HEK293 (cell line): ENCODE measurements around the gene CCDC12.
A peak's percentile ranks its signal among the peaks of the same experiment; 100 is the strongest.

ENCODE experiments used
- CTCF ChIA-PET: fragments of 350-600 bp; formaldehyde crosslinking; extraction: SDS; loops from one replicate; lab custom pipeline; 2021; ENCODE audit warnings: antibody characterized with exemption; lab: Yijun Ruan, JAX
- POLR2A ChIA-PET: fragments of 300-600 bp; formaldehyde crosslinking; extraction: SDS; loops from one replicate; lab custom pipeline; 2020; ENCODE audit warnings: antibody characterized with exemption, inconsistent platforms; lab: Yijun Ruan, JAX
- H3K27ac ChIP-seq: fragments of 200-500 bp; sonication (Bioruptor generic); 2 replicates; pipeline ENCODE4 v1.5.1; 2014; ENCODE audit warnings: low read depth, low read length, control low read depth, inconsistent platforms; ENCODE audit errors: extremely low read depth
- H3K36me3 ChIP-seq, 2 experiments: fragments of 200-500 bp in 1 of 2; sonication (Bioruptor generic) in 1 of 2; 1 replicate in 1 of 2; 2 replicates in 1 of 2; pipeline ENCODE4 v1.5.1; 2014 to 2017; ENCODE audit warnings: inconsistent platforms in 2 of 2, low read length in 2 of 2; ENCODE audit not compliant: control insufficient read depth in 2 of 2, insufficient read depth in 1 of 2
- H3K4me1 ChIP-seq: fragments of 200-500 bp; sonication (Bioruptor generic); 2 replicates; pipeline ENCODE4 v1.5.1; 2014; ENCODE audit warnings: mild to moderate bottlenecking, low read length, inconsistent platforms; ENCODE audit not compliant: control insufficient read depth, insufficient read depth
- H3K4me3 ChIP-seq: 2 replicates; pipeline ENCODE4 v1.5.1; 2011; ENCODE audit warnings: low read depth, mild to moderate bottlenecking, control low read depth, low read length, moderate library complexity
- H3K9me3 ChIP-seq: fragments of 200-500 bp; sonication (Bioruptor generic); 2 replicates; pipeline ENCODE4 v1.5.1; 2014; ENCODE audit warnings: low read depth, low read length, inconsistent platforms; ENCODE audit not compliant: control insufficient read depth, insufficient read depth
- HIC1 ChIP-seq: fragments of 450-650 bp; formaldehyde crosslinking; IDR thresholded peaks from 2 replicates; pipeline ENCODE4 v1.5.1; 2016; ENCODE audit warnings: missing biosample characterization, missing genetic modification characterization
- HOXD13 ChIP-seq: sonication (generic); formaldehyde crosslinking; IDR thresholded peaks from 2 replicates; pipeline ENCODE4 v1.8.0; 2022; ENCODE audit warnings: missing genetic modification reagents, borderline replicate concordance
- KLF1 ChIP-seq: fragments of 450-650 bp; formaldehyde crosslinking; IDR thresholded peaks from 2 replicates; pipeline ENCODE4 v1.5.1; 2016; ENCODE audit warnings: missing biosample characterization, missing genetic modification characterization
- PRDM6 ChIP-seq: fragments of 450-650 bp; formaldehyde crosslinking; IDR thresholded peaks from 2 replicates; pipeline ENCODE4 v1.5.1; 2017; ENCODE audit warnings: missing biosample characterization, missing genetic modification characterization
- ZBTB11 ChIP-seq: fragments of 450-650 bp; formaldehyde crosslinking; conservative IDR thresholded peaks from 2 replicates; pipeline ENCODE4 v1.5.1; 2016; ENCODE audit warnings: low read depth, missing biosample characterization, missing genetic modification characterization
- ZBTB20 ChIP-seq: fragments of 450-650 bp; formaldehyde crosslinking; IDR thresholded peaks from 2 replicates; pipeline ENCODE4 v1.5.1; 2016; ENCODE audit warnings: missing biosample characterization, missing genetic modification characterization
- ZFHX2 ChIP-seq: fragments of 450-650 bp; formaldehyde crosslinking; conservative IDR thresholded peaks from 2 replicates; pipeline ENCODE4 v1.5.1; 2016; ENCODE audit warnings: missing biosample characterization, missing genetic modification characterization
- ZNF133 ChIP-seq: fragments of 450-650 bp; formaldehyde crosslinking; IDR thresholded peaks from 2 replicates; pipeline ENCODE4 v1.5.1; 2016; ENCODE audit warnings: missing biosample characterization, missing genetic modification characterization
- ZNF2 ChIP-seq: fragments of 450-650 bp; formaldehyde crosslinking; IDR thresholded peaks from 2 replicates; pipeline ENCODE4 v1.5.1; 2016; ENCODE audit warnings: missing biosample characterization, missing genetic modification characterization
- ZNF274 ChIP-seq, 2 experiments: fragments of 200-500 bp in 1 of 2; fragments of 450-650 bp in 1 of 2; sonication (Bioruptor generic) in 1 of 2; formaldehyde crosslinking in 1 of 2; IDR thresholded peaks; 2 replicates each; pipeline versions ENCODE4 v1.5.1 to v1.6.1; 2014 to 2016; ENCODE audit warnings: borderline replicate concordance in 1 of 2, inconsistent platforms in 1 of 2, low read length in 1 of 2, missing biosample characterization in 1 of 2, missing genetic modification characterization in 1 of 2
- ZNF843 ChIP-seq: fragments of 450-650 bp; formaldehyde crosslinking; IDR thresholded peaks from 2 replicates; pipeline ENCODE4 v1.5.1; 2016; ENCODE audit warnings: missing biosample characterization, missing genetic modification characterization
- ZSCAN4 ChIP-seq: fragments of 450-650 bp; formaldehyde crosslinking; IDR thresholded peaks from 2 replicates; pipeline ENCODE4 v1.5.1; 2017; ENCODE audit warnings: missing biosample characterization, missing genetic modification characterization

CCDC12 gene

DNA sequence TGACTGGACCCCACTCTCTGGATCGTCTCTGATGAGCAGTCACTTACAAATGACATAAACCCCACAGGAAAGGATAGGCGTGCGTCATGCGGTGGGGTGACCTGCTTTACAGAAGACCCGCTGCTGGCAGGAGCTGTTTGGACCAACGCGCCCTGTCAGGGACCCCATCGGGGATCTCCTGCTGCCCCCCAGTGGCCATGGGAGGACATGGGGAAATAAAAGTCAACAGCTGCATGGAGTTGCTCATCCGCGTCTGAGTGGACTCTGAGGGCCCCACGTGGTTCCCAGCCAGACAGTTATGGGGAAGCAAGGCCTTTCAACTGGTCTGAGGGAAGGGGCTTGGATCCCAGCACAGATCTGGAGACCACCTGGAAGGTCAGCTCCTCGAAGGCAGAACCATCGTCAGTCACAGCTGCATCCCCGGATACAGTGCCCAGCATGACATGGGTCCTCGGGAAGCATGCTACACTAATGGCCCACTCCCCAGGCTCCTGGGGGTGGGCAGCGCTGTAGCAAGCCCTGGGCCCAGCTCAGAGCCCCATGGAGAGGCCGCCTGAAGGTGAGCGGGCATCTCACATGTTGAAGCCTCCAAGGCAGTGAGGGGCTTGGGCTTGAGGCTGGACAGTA, 66.9 kb downstream of the CCDC12 start (continued):
- TF ChIP-seq PRDM6 (tag by site-specific recombination) (no peak), ZNF133 (tag by site-specific recombination) (no peak), ZBTB11 (tag by site-specific recombination) (no peak), ZNF2 (tag by site-specific recombination) (0 out of 2 replicates have a peak, but pooled peaks have one; percentile 29), HOXD13 (no peak), ZNF843 (tag by site-specific recombination) (no peak), ZNF274 (IDR thresholded peaks at IDR 0.05; ENCODE audit: low read length) (no peak), ZNF274 (tag by site-specific recombination; IDR thresholded peaks at IDR 0.05; ENCODE audit: borderline replicate concordance) (no peak)

DNA sequence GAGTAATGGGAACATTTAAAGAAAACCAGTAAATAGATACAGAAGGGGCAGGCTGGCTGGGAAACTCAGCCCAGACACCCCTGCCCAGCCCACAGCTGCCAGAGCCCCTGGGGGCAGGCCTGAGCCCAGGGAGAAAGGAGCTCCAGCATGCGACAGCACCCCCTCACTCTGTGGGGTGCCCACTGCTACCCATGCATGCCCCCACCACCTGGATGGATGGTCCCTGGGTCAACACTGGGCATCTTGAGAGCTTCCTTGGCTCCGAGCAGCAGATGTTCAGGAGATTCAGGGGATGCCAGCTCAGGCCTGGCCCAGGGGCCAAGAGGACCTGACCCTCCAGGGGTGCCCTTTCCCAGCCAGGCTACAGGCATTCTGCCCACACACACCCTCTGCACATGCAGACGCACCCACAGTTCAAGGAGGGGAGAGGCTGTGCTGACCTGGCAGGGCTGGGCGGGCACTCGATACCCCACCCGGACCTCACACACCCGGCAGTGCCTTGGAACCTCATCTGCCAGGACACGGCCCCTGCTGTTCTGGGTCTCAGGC, 67.5 kb downstream of the CCDC12 start:
- POLR2A ChIA-PET: interaction anchor here (1.2 kb wide), 1 partner anchor 63 kb away, joined by 7 read pairs; no protein-coding TSS in a partner anchor
- Histone ChIP-seq H3K4me1 (peaks cover 4% of the 10 kb centered on the region; the same call in 1 of the 2 replicates), H3K36me3 (no peaks in the 10 kb centered on the region), H3K4me3 (no peak overlapping the region), H3K9me3 (no peaks in the 10 kb centered on the region), H3K27ac (no peak overlapping the region)
- TF ChIP-seq KLF1 (tag by site-specific recombination): peak; percentile 73
- TF ChIP-seq ZSCAN4 (tag by site-specific recombination): no peak
- CTCF ChIA-PET: interaction anchor here (0.6 to 1.6 kb wide), 16 partner anchors 8 to 318 kb away, joined by 3 to 12 read pairs (median 4); no protein-coding TSS in a partner anchor

GRCh38 chr3:46908294-46908985, 68.1 kb downstream of the CCDC12 start:
- H3K4me1 ChIP-seq: no peaks in the 10 kb centered on the region
- no peaks in the 10 kb centered on the region for H3K9me3 ChIP-seq
- TF ChIP-seq HIC1 (tag by site-specific recombination) (no peak), ZBTB20 (tag by site-specific recombination) (peak; percentile 34; the same call in 1 of the 2 replicates), ZFHX2 (tag by site-specific recombination) (peak; percentile 41; the same call in 1 of the 2 replicates)
- CTCF ChIA-PET: interaction anchor here (1.5 to 1.6 kb wide), 3 partner anchors 8 to 90 kb away, joined by 3 to 12 read pairs (median 7); no protein-coding TSS in a partner anchor
- H3K4me3 ChIP-seq: no peak overlapping the region
- POLR2A ChIA-PET: no interaction called here
- H3K27ac ChIP-seq: no peak overlapping the region
- H3K36me3 ChIP-seq: no peaks in the 10 kb centered on the region
